IMR-90 (cell line): ENCODE results near the gene TMCC1. TPM values are rescaled to one million over a fixed set of nuclear protein-coding genes. Genes with fewer than 3 reads are reported as not detected.
A peak's percentile ranks its signal among the peaks of the same experiment; 100 is the strongest.

Experiments used
- ATAC-seq: fragments of 200-7000 bp; cut with Tn5 transposase; 2 replicates; pipeline ENCODE4 v1.9.1; 2020; ENCODE audit warnings: low read depth, mild to moderate bottlenecking, moderate library complexity
- BruUV-seq: library from RNA; stranded (reverse); fragments of 400-500 nt; replicated peaks from 2 replicates; lab custom pipeline; 2021; lab: Mats Ljungman, UMichigan
- CTCF ChIA-PET: fragments of 300-600 bp; formaldehyde crosslinking; extraction: SDS; loops from one replicate; lab custom pipeline; 2021; ENCODE audit warnings: antibody characterized with exemption; lab: Yijun Ruan, JAX
- POLR2A ChIA-PET: fragments of 300-600 bp; sonication (Branson Sonifier 250); formaldehyde crosslinking; loops from one replicate; lab custom pipeline; 2022; ENCODE audit warnings: antibody characterized with exemption; ENCODE audit not compliant: unreplicated experiment; lab: Charles Lee
- DNase-seq: peaks from one replicate; pipeline ENCODE4 v3.0.0; 2013
- H2AFZ ChIP-seq: replicated peaks from 2 replicates; pipeline ENCODE3; 2013; ENCODE audit warnings: low read length, mild to moderate bottlenecking; ENCODE audit not compliant: poor library complexity
- H2AK5ac ChIP-seq: 2 replicates; pipeline ENCODE4 v1.6.1; 2013; ENCODE audit warnings: low read depth, low read length, inconsistent platforms
- H2AK9ac ChIP-seq: replicated peaks from 2 replicates; pipeline ENCODE3; 2013; ENCODE audit warnings: mild to moderate bottlenecking, low read depth, low read length, moderate library complexity; ENCODE audit not compliant: poor library complexity
- H2BK120ac ChIP-seq: 2 replicates; pipeline ENCODE4 v1.6.1; 2013; ENCODE audit warnings: low read depth, low read length, inconsistent platforms
- H2BK15ac ChIP-seq: 3 replicates; pipeline ENCODE4 v1.6.1; 2013; ENCODE audit warnings: low read depth, low read length, inconsistent platforms
- H2BK20ac ChIP-seq: 2 replicates; pipeline ENCODE4 v1.6.1; 2013; ENCODE audit warnings: low read depth, mild to moderate bottlenecking, inconsistent platforms, low read length, moderate library complexity
- H2BK5ac ChIP-seq: 2 replicates; pipeline ENCODE4 v1.6.1; 2013; ENCODE audit warnings: mild to moderate bottlenecking, low read depth, low read length, inconsistent platforms; ENCODE audit not compliant: poor library complexity, severe bottlenecking
- H3K14ac ChIP-seq: replicated peaks from 2 replicates; pipeline ENCODE4 v1.6.1; 2013; ENCODE audit warnings: low read depth, low read length, inconsistent platforms
- H3K18ac ChIP-seq: 2 replicates; pipeline ENCODE4 v1.6.1; 2013; ENCODE audit warnings: low read depth, low read length, control low read depth
- H3K23ac ChIP-seq: 2 replicates; pipeline ENCODE4 v1.6.1; 2013; ENCODE audit warnings: low read depth, low read length, inconsistent platforms
- H3K27ac ChIP-seq: 2 replicates; pipeline ENCODE4 v1.5.1; 2013; ENCODE audit warnings: mild to moderate bottlenecking, control low read depth, low read length; ENCODE audit not compliant: insufficient read depth
- H3K27me3 ChIP-seq: 2 replicates; pipeline ENCODE4 v1.6.1; 2013; ENCODE audit warnings: low read length; ENCODE audit not compliant: control insufficient read depth, insufficient read depth
- H3K36me3 ChIP-seq: 2 replicates; pipeline ENCODE4 v1.6.1; 2013; ENCODE audit warnings: low read length, mixed read lengths; ENCODE audit not compliant: control insufficient read depth, insufficient read depth
- H3K4ac ChIP-seq: 2 replicates; pipeline ENCODE4 v1.6.1; 2013; ENCODE audit warnings: low read depth, low read length, inconsistent platforms
- H3K4me1 ChIP-seq: 2 replicates; pipeline ENCODE4 v1.6.1; 2013; ENCODE audit warnings: low read length, mixed read lengths; ENCODE audit not compliant: control insufficient read depth, insufficient read depth
- H3K4me2 ChIP-seq: 2 replicates; pipeline ENCODE4 v1.6.1; 2013; ENCODE audit warnings: low read depth, mild to moderate bottlenecking, control low read depth, low read length, moderate library complexity
- H3K4me3 ChIP-seq: 2 replicates; pipeline ENCODE4 v1.5.1; 2013; ENCODE audit warnings: low read depth, mild to moderate bottlenecking, control low read depth, low read length, moderate library complexity; ENCODE audit not compliant: insufficient read depth
- H3K56ac ChIP-seq: 2 replicates; pipeline ENCODE4 v1.6.1; 2013; ENCODE audit warnings: low read length, inconsistent platforms; ENCODE audit not compliant: insufficient read depth; ENCODE audit errors: extremely low read depth
- H3K79me1 ChIP-seq, 2 experiments: 2 replicates each; pipeline ENCODE4 v1.6.1; 2013; ENCODE audit warnings: low read length in 2 of 2, inconsistent platforms in 1 of 2, low read depth in 1 of 2
- H3K9ac ChIP-seq: 2 replicates; pipeline ENCODE4 v1.6.1; 2013; ENCODE audit warnings: low read depth, low read length, control low read depth
- H3K9me1 ChIP-seq: 2 replicates; pipeline ENCODE4 v1.6.1; 2013; ENCODE audit warnings: low read length, inconsistent platforms; ENCODE audit not compliant: insufficient read depth
- H3K9me3 ChIP-seq: 2 replicates; pipeline ENCODE4 v1.6.1; 2013; ENCODE audit warnings: low read length; ENCODE audit not compliant: control insufficient read depth, insufficient read depth
- H4K20me1 ChIP-seq: 2 replicates; pipeline ENCODE4 v1.6.1; 2013; ENCODE audit warnings: low read length, inconsistent platforms; ENCODE audit not compliant: insufficient read depth
- H4K5ac ChIP-seq: 2 replicates; pipeline ENCODE4 v1.6.1; 2013; ENCODE audit warnings: mild to moderate bottlenecking, low read depth, low read length, control low read depth
- H4K8ac ChIP-seq, 2 experiments: 2 replicates each; pipeline ENCODE4 v1.6.1; 2013; ENCODE audit warnings: low read depth in 2 of 2, low read length in 2 of 2, control low read depth in 1 of 2, inconsistent platforms in 1 of 2
- H4K91ac ChIP-seq: 2 replicates; pipeline ENCODE4 v1.6.1; 2013; ENCODE audit warnings: low read depth, low read length, inconsistent platforms; ENCODE audit not compliant: insufficient read depth
- BHLHE40 ChIP-seq: fragments of 150-350 bp; IDR thresholded peaks from 2 replicates; pipeline ENCODE4 v1.6.1; 2016; ENCODE audit warnings: mild to moderate bottlenecking, low read depth, low read length
- CEBPB ChIP-seq: IDR thresholded peaks from 2 replicates; pipeline ENCODE4 v1.6.1; 2012; ENCODE audit warnings: low read depth, low read length, improper control_type of control experiment
- CHD1 ChIP-seq: IDR thresholded peaks from 2 replicates; pipeline ENCODE4 v1.6.1; 2012; ENCODE audit warnings: low read depth, low read length, improper control_type of control experiment
- CTCF ChIP-seq: conservative IDR thresholded peaks from 2 replicates; pipeline ENCODE4 v1.5.1; 2012; ENCODE audit warnings: mild to moderate bottlenecking, low read depth, low read length, improper control_type of control experiment
- ELK1 ChIP-seq: fragments of 150-350 bp; IDR thresholded peaks from 2 replicates; pipeline ENCODE4 v1.6.1; 2016; ENCODE audit warnings: low read depth, mild to moderate bottlenecking, low read length, moderate library complexity, borderline replicate concordance
- POLR2A ChIP-seq: IDR thresholded peaks from 2 replicates; pipeline ENCODE4 v1.6.1; 2012; ENCODE audit warnings: mild to moderate bottlenecking, low read depth, low read length
- RAD21 ChIP-seq: IDR thresholded peaks from 2 replicates; pipeline ENCODE4 v1.6.1; 2012; ENCODE audit warnings: low read length, improper control_type of control experiment
- RFX5 ChIP-seq: IDR thresholded peaks from 2 replicates; pipeline ENCODE4 v1.8.0; 2012; ENCODE audit warnings: low read depth, mild to moderate bottlenecking, low read length, moderate library complexity
- SMC3 ChIP-seq: fragments of 150-350 bp; IDR thresholded peaks from 2 replicates; pipeline ENCODE4 v1.6.1; 2016; ENCODE audit warnings: low read depth, mild to moderate bottlenecking, antibody characterized with exemption, low read length, moderate library complexity
- WGBS, 2 experiments: methylation state at CpG; one replicate each; pipeline versions ENCODE4 v1.1.5 to v1.1.7; 2013; ENCODE audit warnings: missing lambda C conversion rate in 2 of 2; ENCODE audit not compliant: insufficient read length in 1 of 2; ENCODE audit errors: extremely low coverage in 2 of 2; 5-methylcytosine and 5-hydroxymethylcytosine counted together
- dilution Hi-C: fragments of 300-500 bp; cut with HindIII; formaldehyde crosslinking; loops from one replicate; pipeline ENCODE4 v1.14.3; 2018; ENCODE audit warnings: low sequenced_read_pairs; ENCODE audit not compliant: unreplicated experiment
- in situ Hi-C: fragments of 300-500 bp; cut with MboI; formaldehyde crosslinking; loops from 3 replicates; pipeline ENCODE4 v1.14.3; 2019; ENCODE audit warnings: low sequenced_read_pairs, inconsistent platforms, mixed read lengths
- intact Hi-C: fragments of 100-400 bp; cut with micrococcal nuclease; formaldehyde crosslinking; loops from 2 replicates; pipeline ENCODE4 v1.10.0; 2022
- polyA plus RNA-seq, 3 experiments: library from polyadenylated mRNA; depleted of rRNA; stranded (reverse); fragments of >200 nt; gene quantifications; 2 replicates each; pipeline ENCODE4 v1.2.3, GENCODE V29; 2012; ENCODE audit warnings: low replicate concordance in 1 of 3
- total RNA-seq: library from RNA; depleted of rRNA; stranded (reverse); fragments of >200 nt; gene quantifications from 2 replicates; pipeline ENCODE4 v1.2.3, GENCODE V29; 2012

TMCC1 gene
- total and polyA plus RNA-seq, 2 of the 4 experiments (the other 2 are of a cell fraction): 5.0 to 7.3 TPM

GRCh38 chr3:129650256-129650872 is 243.1 kb downstream of the TMCC1 start:
- H2BK5ac ChIP-seq: peak overlapping the region; percentile 5
- 0% methylated on average over 1 of the region's 7 CpGs; no CpG with 5 or more reads in 1 of the 2 experiments for WGBS, 2 experiments
- no peak overlapping the region for H2AFZ ChIP-seq
- H2AK9ac ChIP-seq: no peak overlapping the region
- H3K14ac ChIP-seq: peak overlapping the region; percentile 85
- POLR2A ChIA-PET: no interaction called here
- ATAC-seq (peak; percentile 75; the same call in 1 of the 2 replicates), DNase-seq (peak; percentile 84)
- no peak overlapping the region for H3K4me2 ChIP-seq
- no peak overlapping the region for H3K27ac ChIP-seq
- no peak overlapping the region for H3K23ac ChIP-seq
- H3K36me3 ChIP-seq: no peaks in the 10 kb centered on the region
- no peak overlapping the region for H3K9ac ChIP-seq
- H3K4me3 ChIP-seq: no peak overlapping the region
- no peaks in the 10 kb centered on the region for H3K9me3 ChIP-seq
- no peak overlapping the region for H4K5ac ChIP-seq
- intact Hi-C loops (loop anchor here (1.0 to 5.0 kb wide), 5 partner anchors 77 to 284 kb away; no protein-coding TSS in a partner anchor), dilution Hi-C loops (no loop called here), in situ Hi-C loops (loop anchor here (5.0 to 10.0 kb wide), 2 partner anchors 172 to 284 kb away; no protein-coding TSS in a partner anchor)
- peak overlapping the region; percentile 79 for H2BK20ac ChIP-seq
- peaks cover 17% of the 10 kb centered on the region for H3K4me1 ChIP-seq
- H4K20me1 ChIP-seq: peaks cover 5% of the 10 kb centered on the region; the same call in 1 of the 2 replicates
- H2BK120ac ChIP-seq: peak overlapping the region; percentile 21
- no peak overlapping the region for H3K56ac ChIP-seq
- TF ChIP-seq CTCF (peak; percentile 91), POLR2A (no peak), CHD1 (no peak), SMC3 (peak; percentile 88), BHLHE40 (no peak), ELK1 (no peak), RFX5 (no peak), RAD21 (peak; percentile 87), CEBPB (peak; percentile 74)
- peaks cover 8% of the 10 kb centered on the region; the same call in 1 of the 2 replicates for H3K9me1 ChIP-seq
- peak overlapping the region; percentile 66; the same call in 1 of the 2 replicates for H3K4ac ChIP-seq
- H3K79me1 ChIP-seq: peaks cover 0 to 12% of the 10 kb centered on the region in 2 experiments; a peak in 2 of 4 replicates
- H3K18ac ChIP-seq: no peak overlapping the region
- H3K27me3 ChIP-seq: no peaks in the 10 kb centered on the region
- peak overlapping the region; percentile 55 for H4K91ac ChIP-seq
- BruUV-seq: no TSS peak
- H2AK5ac ChIP-seq: peak overlapping the region; percentile 84
- 0 out of 4 replicates have a peak overlapping the region, but pooled peaks have one; percentile 14 to 17 for H4K8ac ChIP-seq
- CTCF ChIA-PET: interaction anchor here (0.7 to 1.4 kb wide), 3 partner anchors 9 to 179 kb away, joined by 3 read pairs; no protein-coding TSS in a partner anchor
- peak overlapping the region; percentile 53; the same call in 1 of the 3 replicates for H2BK15ac ChIP-seq
